Subcutaneous abdominal adipose tissue (tissue), 5 donors: ENCODE measurements around the gene UPF1.
"Not testable (repeated sequence)": the region's sequence is repeated elsewhere in the genome, so short reads cannot be mapped to it uniquely, and the experiment has no call there.

ENCODE experiments used
- H3K27ac ChIP-seq: one replicate; pipeline ENCODE4 v1.7.0; 2013; ENCODE audit warnings: low read depth, mild to moderate bottlenecking, inconsistent platforms, low read length, moderate library complexity
- H3K27me3 ChIP-seq, 5 donors: one replicate each; pipeline ENCODE4 v1.7.0; 2013; ENCODE audit warnings: low read length in 5 of 5, inconsistent platforms in 1 of 5; ENCODE audit not compliant: control insufficient read depth in 5 of 5, insufficient read depth in 4 of 5
- H3K36me3 ChIP-seq, 5 donors: one replicate each; pipeline ENCODE4 v1.7.0; 2013; ENCODE audit warnings: low read length in 5 of 5; ENCODE audit not compliant: control insufficient read depth in 5 of 5, insufficient read depth in 5 of 5
- H3K4me1 ChIP-seq, 5 donors: one replicate each; pipeline ENCODE4 v1.7.0; 2013; ENCODE audit warnings: low read length in 5 of 5, mild to moderate bottlenecking in 3 of 5, moderate library complexity in 1 of 5; ENCODE audit not compliant: control insufficient read depth in 5 of 5, insufficient read depth in 5 of 5
- H3K4me3 ChIP-seq, 5 donors: one replicate each; pipeline ENCODE4 v1.7.0; 2013; ENCODE audit warnings: low read length in 5 of 5, low read depth in 1 of 5
- H3K9ac ChIP-seq, 5 donors: one replicate each; pipeline ENCODE4 v1.7.0; 2013; ENCODE audit warnings: low read length in 5 of 5, mild to moderate bottlenecking in 4 of 5, moderate library complexity in 3 of 5
- H3K9me3 ChIP-seq, 5 donors: one replicate each; pipeline ENCODE4 v1.7.0; 2013; ENCODE audit warnings: low read length in 5 of 5; ENCODE audit not compliant: control insufficient read depth in 5 of 5
- donor health status: healthy.
- donor health status: healthy.
- donor health status: healthy.
- donor health status: healthy.
- donor health status: healthy.

UPF1 gene

GRCh38 chr19:18814063-18814462, 17.7 kb upstream of the UPF1 start:
- no peaks in the 10 kb centered on the region for H3K36me3 ChIP-seq
- no peak overlapping the region for H3K4me3 ChIP-seq
- H3K27ac ChIP-seq: no peak overlapping the region
- H3K9me3 ChIP-seq: no peaks in the 10 kb centered on the region
- peaks cover 0 to 17% (median 14%) of the 10 kb centered on the region in 5 donors for H3K4me1 ChIP-seq
- H3K9ac ChIP-seq: no peak overlapping the region
- no peaks in the 10 kb centered on the region for H3K27me3 ChIP-seq

DNA sequence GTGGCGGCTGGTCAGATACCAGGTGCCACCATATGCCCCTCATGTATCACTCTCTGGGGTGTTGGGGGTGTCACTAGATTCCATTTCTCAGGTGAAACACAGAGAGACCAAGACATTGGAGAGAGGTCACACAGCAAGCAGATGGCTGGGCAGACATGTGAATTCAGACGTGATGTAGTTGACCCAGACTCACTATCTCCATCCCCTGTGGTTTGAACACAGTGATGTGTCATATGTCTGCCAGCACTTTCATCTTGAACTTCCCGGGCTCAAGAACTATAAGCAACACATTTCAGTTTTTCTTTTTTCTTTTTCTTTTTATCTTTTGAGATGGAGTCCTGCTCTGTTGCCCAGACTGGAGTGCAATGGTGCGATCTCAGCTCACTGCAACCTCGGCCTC, 16.1 kb upstream of the UPF1 start:
- Histone ChIP-seq H3K9ac (no peak overlapping the region), H3K4me3 (no peak overlapping the region), H3K36me3 (no peaks in the 10 kb centered on the region), H3K4me1 (peaks cover 0 to 10% (median 6%) of the 10 kb centered on the region in 5 donors), H3K9me3 (no peaks in the 10 kb centered on the region), H3K27me3 (no peaks in the 10 kb centered on the region), H3K27ac (no peak overlapping the region)

- not testable (repeated sequence) for H3K27ac ChIP-seq
Measured at GRCh38 chr19:18816645-18817044, 15.1 kb upstream of the UPF1 start.

DNA sequence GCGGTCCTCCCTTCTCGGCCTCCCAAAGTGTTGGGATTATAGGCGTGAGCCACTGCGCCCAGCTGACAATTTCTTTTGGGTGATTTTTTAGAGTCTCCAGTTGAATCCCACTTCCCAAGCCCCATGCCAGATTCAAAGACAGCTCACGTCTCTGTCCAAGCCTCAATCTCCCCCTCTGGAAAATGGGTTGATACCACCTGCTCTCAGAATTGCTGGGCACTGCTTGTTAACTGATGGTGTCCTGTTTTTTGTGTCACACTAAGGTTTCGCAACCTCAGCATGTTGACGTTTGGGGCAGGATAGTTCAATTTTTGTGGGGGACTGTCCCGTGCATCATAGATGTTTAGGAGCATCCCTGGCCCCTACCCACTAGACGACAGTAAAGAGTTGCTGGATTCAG, 14.2 kb upstream of the UPF1 start:
- Histone ChIP-seq H3K4me3 (no peak overlapping the region), H3K27ac (no peak overlapping the region), H3K36me3 (no peaks in the 10 kb centered on the region), H3K4me1 (peaks cover 0 to 10% (median 6%) of the 10 kb centered on the region in 5 donors), H3K9me3 (no peaks in the 10 kb centered on the region), H3K9ac (no peak overlapping the region), H3K27me3 (no peaks in the 10 kb centered on the region)

More at GRCh38 chr19:18816645-18817044, 15.1 kb upstream of the UPF1 start:
- H3K9ac ChIP-seq, H3K4me3 ChIP-seq, H3K36me3 ChIP-seq, H3K9me3 ChIP-seq, H3K4me1 ChIP-seq, H3K27me3 ChIP-seq: not testable (repeated sequence)

- no peaks in the 10 kb centered on the region for H3K27me3 ChIP-seq
- H3K4me1 ChIP-seq: peaks cover 2 to 19% (median 17%) of the 10 kb centered on the region in 5 donors
- H3K9me3 ChIP-seq: peaks cover 0 to 11% (median 8%) of the 10 kb centered on the region in 5 donors
- H3K27ac ChIP-seq: no peak overlapping the region
- no peaks in the 10 kb centered on the region for H3K36me3 ChIP-seq
- H3K9ac ChIP-seq: peak overlapping the region in 1 of 5 donors; percentile 14
- no peak overlapping the region for H3K4me3 ChIP-seq
Measured at GRCh38 chr19:18828786-18829185, 3.0 kb upstream of the UPF1 start.

GRCh38 chr19:18830488-18830887, 1.3 kb upstream of the UPF1 start:
- Histone ChIP-seq H3K36me3 (peaks cover 0 to 2% (median 0%) of the 10 kb centered on the region in 5 donors), H3K27me3 (no peaks in the 10 kb centered on the region), H3K27ac (no peak overlapping the region), H3K9me3 (peaks cover 0 to 11% (median 8%) of the 10 kb centered on the region in 5 donors), H3K4me3 (no peak overlapping the region), H3K4me1 (peaks cover 5 to 34% (median 31%) of the 10 kb centered on the region in 5 donors), H3K9ac (no peak overlapping the region)

- H3K9ac ChIP-seq: peak overlapping the region; percentile 75 to 99 (median 94)
Measured at GRCh38 chr19:18832306-18833140, 764 bp downstream of the UPF1 start.

GRCh38 chr19:18833141-18833476, 1.4 kb downstream of the UPF1 start:
- Histone ChIP-seq H3K27me3 (no peaks in the 10 kb centered on the region), H3K4me3 (peak overlapping the region; percentile 81 to 89 (median 84)), H3K27ac (peak overlapping the region; percentile 84), H3K36me3 (peaks cover 0 to 11% (median 4%) of the 10 kb centered on the region in 5 donors), H3K9ac (peak overlapping the region; percentile 75 to 99 (median 92)), H3K9me3 (no peaks in the 10 kb centered on the region), H3K4me1 (peaks cover 7 to 57% (median 48%) of the 10 kb centered on the region in 5 donors)

More at GRCh38 chr19:18832306-18833140, 764 bp downstream of the UPF1 start:
- H3K27me3 ChIP-seq: no peaks in the 10 kb centered on the region
- H3K4me3 ChIP-seq: peak overlapping the region; percentile 81 to 89 (median 84)
- H3K27ac ChIP-seq: peak overlapping the region; percentile 84
- peaks cover 0 to 7% (median 3%) of the 10 kb centered on the region in 5 donors for H3K36me3 ChIP-seq
- peaks cover 7 to 53% (median 45%) of the 10 kb centered on the region in 5 donors for H3K4me1 ChIP-seq
- peaks cover 0 to 3% (median 0%) of the 10 kb centered on the region in 5 donors for H3K9me3 ChIP-seq

GRCh38 chr19:18833849-18834643, 2.3 kb downstream of the UPF1 start:
- peaks cover 0 to 11% (median 5%) of the 10 kb centered on the region in 5 donors for H3K36me3 ChIP-seq
- no peak overlapping the region for H3K27ac ChIP-seq
- H3K9me3 ChIP-seq: no peaks in the 10 kb centered on the region
- peaks cover 7 to 62% (median 48%) of the 10 kb centered on the region in 5 donors for H3K4me1 ChIP-seq
- peak overlapping the region; percentile 43 to 85 (median 72) for H3K9ac ChIP-seq
- H3K4me3 ChIP-seq: peak overlapping the region; percentile 81 to 89 (median 84)
- H3K27me3 ChIP-seq: no peaks in the 10 kb centered on the region

- Histone ChIP-seq H3K4me1 (peaks cover 10 to 68% (median 53%) of the 10 kb centered on the region in 5 donors), H3K9ac (peak overlapping the region in 4 of 5 donors; percentile 43 to 85 (median 66)), H3K27me3 (no peaks in the 10 kb centered on the region), H3K9me3 (no peaks in the 10 kb centered on the region), H3K27ac (no peak overlapping the region), H3K36me3 (peaks cover 0 to 11% (median 5%) of the 10 kb centered on the region in 5 donors), H3K4me3 (peak overlapping the region in 4 of 5 donors; percentile 81 to 88 (median 83))
Measured at GRCh38 chr19:18834644-18834984, 2.9 kb downstream of the UPF1 start.
